Skeletal muscle tissue (tissue), 4 donors: ENCODE results near the gene PLPPR2. TPM values are rescaled to one million over a fixed set of nuclear protein-coding genes. Genes with fewer than 3 reads are reported as not detected.
"Not testable (repeated sequence)": the region's sequence is repeated elsewhere in the genome, so short reads cannot be mapped to it uniquely, and the experiment has no call there.

Source experiments
- H3K27ac ChIP-seq: one replicate; pipeline ENCODE4 v1.7.0; 2013; ENCODE audit warnings: mild to moderate bottlenecking, low read depth, low read length, inconsistent platforms
- H3K27me3 ChIP-seq, 3 donors: one replicate each; pipeline ENCODE4 v1.7.0; 2013; ENCODE audit warnings: low read length in 3 of 3; ENCODE audit not compliant: control insufficient read depth in 3 of 3, insufficient read depth in 3 of 3
- H3K36me3 ChIP-seq, 3 donors: one replicate each; pipeline ENCODE4 v1.7.0; 2013; ENCODE audit warnings: low read length in 3 of 3; ENCODE audit not compliant: control insufficient read depth in 3 of 3, insufficient read depth in 3 of 3
- H3K4me1 ChIP-seq, 3 donors: one replicate each; pipeline ENCODE4 v1.7.0; 2013; ENCODE audit warnings: low read length in 3 of 3, mild to moderate bottlenecking in 3 of 3; ENCODE audit not compliant: control insufficient read depth in 3 of 3, insufficient read depth in 3 of 3
- H3K4me3 ChIP-seq, 3 donors: one replicate each; pipeline ENCODE4 v1.7.0; 2013; ENCODE audit warnings: low read length in 3 of 3
- H3K9ac ChIP-seq, 3 donors: one replicate each; pipeline ENCODE4 v1.7.0; 2013; ENCODE audit warnings: low read length in 3 of 3, mild to moderate bottlenecking in 3 of 3, moderate library complexity in 2 of 3, low read depth in 1 of 3
- H3K9me3 ChIP-seq, 3 donors: one replicate each; pipeline ENCODE4 v1.7.0; 2013; ENCODE audit warnings: low read length in 3 of 3; ENCODE audit not compliant: control insufficient read depth in 3 of 3
- total RNA-seq: library from RNA; depleted of rRNA; stranded (reverse); fragments of >200 nt; gene quantifications from one replicate; pipeline ENCODE4 v1.2.3, GENCODE V29; 2014
- donor health status: Osteomylitis.

PLPPR2 gene, protein sequence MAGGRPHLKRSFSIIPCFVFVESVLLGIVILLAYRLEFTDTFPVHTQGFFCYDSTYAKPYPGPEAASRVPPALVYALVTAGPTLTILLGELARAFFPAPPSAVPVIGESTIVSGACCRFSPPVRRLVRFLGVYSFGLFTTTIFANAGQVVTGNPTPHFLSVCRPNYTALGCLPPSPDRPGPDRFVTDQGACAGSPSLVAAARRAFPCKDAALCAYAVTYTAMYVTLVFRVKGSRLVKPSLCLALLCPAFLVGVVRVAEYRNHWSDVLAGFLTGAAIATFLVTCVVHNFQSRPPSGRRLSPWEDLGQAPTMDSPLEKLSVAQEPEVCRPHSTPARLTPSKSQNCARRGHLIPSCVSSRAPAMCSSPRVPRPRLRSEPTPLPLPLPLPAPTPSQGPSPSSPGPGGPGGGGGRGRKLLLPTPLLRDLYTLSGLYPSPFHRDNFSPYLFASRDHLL
- 4.7 TPM for total RNA-seq

GRCh38 chr19:11355160-11356073, at the start of gene PLPPR2:
PLPPR2 (plus strand) TSS chr19:11355432; CDS start chr19:11357674, 2,242 bp downstream.
- Histone ChIP-seq H3K4me3 (peak within 1 kb of the TSS; percentile 83 to 85 (median 84)), H3K4me1 (peaks cover 7 to 13% (median 9%) of the 10 kb centered on the region in 3 donors), H3K9ac (peak within 1 kb of the TSS; percentile 69 to 86 (median 77)), H3K27ac (no peak within 1 kb of the TSS), H3K9me3 (no peaks in the 10 kb centered on the region), H3K36me3 (peaks cover 0 to 10% (median 7%) of the 10 kb centered on the region in 3 donors), H3K27me3 (peaks cover 0 to 4% (median 0%) of the 10 kb centered on the region in 3 donors)

DNA sequence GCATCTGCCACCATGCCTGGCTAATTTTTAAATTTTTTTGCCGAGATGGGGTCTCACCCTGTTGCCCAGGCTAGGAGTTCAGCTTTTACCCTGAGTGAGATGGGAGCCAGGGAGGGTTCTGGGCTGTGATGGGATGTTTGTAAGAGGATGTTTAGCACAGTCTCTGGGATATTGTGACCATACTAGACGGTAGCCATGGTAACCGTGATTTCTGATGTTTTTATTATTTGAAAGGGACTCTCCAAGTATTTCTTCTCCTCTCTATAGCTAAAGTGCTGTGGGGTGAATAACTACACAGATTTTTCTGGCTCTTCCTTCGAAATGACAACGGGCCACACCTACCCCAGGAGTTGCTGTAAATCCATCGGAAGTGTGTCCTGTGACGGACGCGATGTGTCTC, 48.9 kb upstream of the PLPPR2 start:
- Histone ChIP-seq H3K36me3 (no peaks in the 10 kb centered on the region), H3K4me1 (no peaks in the 10 kb centered on the region), H3K9me3 (no peaks in the 10 kb centered on the region), H3K27ac (no peak overlapping the region), H3K9ac (no peak overlapping the region), H3K27me3 (peaks cover 0 to 9% (median 5%) of the 10 kb centered on the region in 3 donors), H3K4me3 (no peak overlapping the region)

GRCh38 chr19:11320278-11320995, 34.8 kb upstream of the PLPPR2 start:
- H3K9ac ChIP-seq, H3K27ac ChIP-seq, H3K4me3 ChIP-seq, H3K36me3 ChIP-seq, H3K9me3 ChIP-seq, H3K27me3 ChIP-seq: not testable (repeated sequence)
- peaks cover 7 to 12% (median 11%) of the 10 kb centered on the region in 3 donors for H3K4me1 ChIP-seq

DNA sequence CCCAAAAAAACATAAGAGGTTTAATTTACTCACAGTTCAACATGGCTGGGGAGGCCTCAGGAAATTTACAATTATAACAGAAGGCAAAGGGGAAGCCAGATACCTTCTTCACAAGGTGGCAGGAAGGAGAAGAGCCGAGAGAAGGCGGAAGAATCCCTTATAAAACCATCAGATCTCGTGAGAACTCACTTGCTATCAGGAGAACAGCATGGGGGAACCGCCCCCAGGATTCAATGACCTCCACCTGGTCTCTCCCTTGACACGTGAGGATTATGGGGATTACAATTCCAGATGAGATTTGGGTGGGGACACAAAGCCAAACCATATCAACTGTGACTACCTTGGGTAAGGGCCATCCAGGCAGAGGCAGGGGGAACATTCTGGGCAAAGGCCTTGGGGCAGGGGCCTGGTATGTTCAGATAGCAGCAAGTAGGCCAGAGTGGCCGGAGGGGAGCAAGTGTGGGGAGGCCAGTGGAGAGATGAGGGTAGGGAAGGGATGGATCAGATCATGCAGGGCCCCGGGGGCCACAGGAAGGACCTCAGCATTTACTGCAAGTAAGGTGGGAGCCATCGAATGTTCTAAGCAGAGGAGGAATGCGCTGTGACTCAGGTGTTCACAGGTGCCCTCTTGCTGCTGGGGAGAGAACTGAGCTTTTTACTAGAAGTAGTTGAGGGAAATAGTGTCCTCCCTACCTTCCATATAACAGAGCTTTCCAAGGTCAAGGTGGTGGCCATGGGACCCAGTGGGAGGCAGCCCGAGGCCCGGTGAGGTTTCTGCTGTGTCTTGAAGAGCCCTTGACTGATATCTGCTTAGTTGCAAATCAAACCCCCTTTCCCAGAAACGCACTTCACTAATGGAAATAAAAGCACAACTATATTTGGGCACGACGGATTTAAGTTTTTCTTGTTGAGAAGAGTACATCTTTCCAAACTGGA, 33.8 kb upstream of the PLPPR2 start:
- Histone ChIP-seq H3K36me3 (peaks cover under 1 to 6% (median 3%) of the 10 kb centered on the region in 3 donors), H3K27me3 (peaks cover 0 to 4% (median 2%) of the 10 kb centered on the region in 3 donors), H3K9me3 (no peaks in the 10 kb centered on the region), H3K9ac (no peak overlapping the region), H3K4me3 (no peak overlapping the region), H3K27ac (no peak overlapping the region), H3K4me1 (peaks cover 7 to 12% (median 11%) of the 10 kb centered on the region in 3 donors)

DNA sequence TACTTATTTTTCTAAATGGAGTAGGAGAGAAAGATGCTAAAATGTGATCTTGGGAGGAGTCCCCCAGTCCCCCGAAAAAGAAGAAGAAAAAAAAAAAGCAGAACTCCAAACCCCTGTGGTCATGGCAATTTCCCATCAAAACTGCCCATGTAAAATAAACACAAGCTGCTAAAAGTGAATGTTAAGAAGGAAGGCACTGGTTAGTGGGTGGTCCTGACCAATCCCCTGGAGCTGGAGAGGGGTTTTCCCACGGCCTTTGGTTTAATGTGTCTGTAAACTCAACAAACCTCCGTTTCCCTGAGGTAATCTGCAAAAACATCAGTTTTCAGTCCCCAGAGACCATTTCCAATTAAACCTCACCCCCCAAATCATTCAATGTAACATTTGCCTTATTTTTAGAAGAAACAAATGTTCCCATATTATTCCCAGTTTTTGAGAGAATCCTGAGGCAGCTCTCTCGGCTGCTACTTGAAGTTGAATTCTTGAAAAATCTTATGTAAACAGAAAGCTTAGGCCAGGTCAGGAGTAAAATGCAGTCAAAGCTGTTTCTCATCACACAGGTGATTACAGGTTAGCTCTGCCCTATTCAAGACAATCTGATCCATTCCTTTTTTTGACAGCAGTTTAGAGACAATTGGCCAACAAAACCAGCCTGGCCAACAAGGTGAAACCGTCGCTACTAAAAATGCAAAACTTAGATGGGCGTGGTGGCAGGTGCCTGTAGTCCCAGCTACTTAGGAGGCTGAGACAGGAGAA, 32.8 kb upstream of the PLPPR2 start:
- H3K36me3 ChIP-seq: peaks cover 6 to 10% (median 9%) of the 10 kb centered on the region in 3 donors
- H3K9ac ChIP-seq: peak overlapping the region in 1 of 3 donors; percentile 6
- H3K4me1 ChIP-seq: peaks cover 7 to 12% (median 11%) of the 10 kb centered on the region in 3 donors
- H3K9me3 ChIP-seq: no peaks in the 10 kb centered on the region
- peak overlapping the region; percentile 11 for H3K27ac ChIP-seq
- no peak overlapping the region for H3K4me3 ChIP-seq
- peaks cover 0 to 2% (median 0%) of the 10 kb centered on the region in 3 donors for H3K27me3 ChIP-seq

DNA sequence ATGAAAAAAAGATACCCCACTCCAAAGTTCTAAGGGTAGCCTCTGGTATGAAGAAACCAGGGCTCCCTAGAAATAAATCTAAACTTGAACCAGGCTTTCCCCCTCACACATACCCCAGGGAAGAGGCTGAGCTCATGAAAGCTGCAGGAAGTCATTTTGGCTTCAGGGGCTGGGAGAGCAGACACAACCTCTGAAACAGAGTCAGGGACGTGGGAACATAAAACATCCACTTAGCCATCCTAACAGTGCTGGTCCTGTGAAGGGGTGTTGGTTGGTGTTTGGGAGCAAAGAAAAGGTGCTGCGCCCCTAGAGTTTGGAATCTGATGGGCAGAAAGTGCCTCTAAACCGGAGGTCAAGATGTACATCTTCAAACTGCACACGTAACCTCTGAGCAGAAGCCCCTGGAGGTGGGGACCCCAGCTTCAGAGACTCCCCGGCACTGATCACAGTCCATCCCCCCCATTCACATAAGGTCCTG, 31.6 kb upstream of the PLPPR2 start:
- H3K9ac ChIP-seq: no peak overlapping the region
- peaks cover 7 to 12% (median 11%) of the 10 kb centered on the region in 3 donors for H3K4me1 ChIP-seq

DNA sequence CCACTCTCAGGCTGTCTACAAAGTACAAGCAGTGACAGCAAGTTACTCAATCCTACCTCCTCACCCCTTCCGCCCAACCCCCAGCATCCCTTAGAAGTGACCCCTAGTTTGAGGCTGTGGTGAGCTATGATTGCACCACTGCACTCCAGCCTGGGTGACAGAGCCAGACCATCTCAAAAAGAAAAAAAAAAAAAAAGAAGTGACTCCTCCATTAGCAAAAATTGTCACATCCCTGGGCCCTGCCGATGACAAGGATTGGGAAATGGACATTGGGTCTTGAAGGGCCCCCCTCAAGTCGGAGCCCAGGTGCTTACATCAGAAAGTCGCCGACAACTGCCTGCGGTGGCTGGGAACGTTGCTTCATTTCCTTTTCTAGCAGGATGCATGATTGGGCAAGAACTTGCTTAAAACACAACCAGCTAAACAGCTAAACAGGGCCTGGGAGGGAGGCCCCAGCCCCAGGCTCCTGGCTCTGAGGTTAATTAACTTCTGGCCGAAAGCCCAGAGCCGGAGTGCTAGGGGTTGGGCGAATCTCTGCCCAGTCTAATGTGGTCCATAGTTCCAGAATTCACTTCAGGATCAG, 31.1 kb upstream of the PLPPR2 start:
- Histone ChIP-seq H3K27me3 (peaks cover 0 to 2% (median 0%) of the 10 kb centered on the region in 3 donors), H3K27ac (peak overlapping the region; percentile 60), H3K36me3 (peaks cover 6 to 10% (median 9%) of the 10 kb centered on the region in 3 donors), H3K9ac (no peak overlapping the region), H3K9me3 (no peaks in the 10 kb centered on the region), H3K4me3 (no peak overlapping the region), H3K4me1 (peaks cover 7 to 12% (median 11%) of the 10 kb centered on the region in 3 donors)

More for the DNA sequence above, 31.6 kb upstream of the PLPPR2 start:
- Histone ChIP-seq H3K27ac (peak overlapping the region; percentile 60), H3K9me3 (no peaks in the 10 kb centered on the region), H3K27me3 (peaks cover 0 to 2% (median 0%) of the 10 kb centered on the region in 3 donors), H3K36me3 (peaks cover 6 to 10% (median 9%) of the 10 kb centered on the region in 3 donors), H3K4me3 (no peak overlapping the region)

DNA sequence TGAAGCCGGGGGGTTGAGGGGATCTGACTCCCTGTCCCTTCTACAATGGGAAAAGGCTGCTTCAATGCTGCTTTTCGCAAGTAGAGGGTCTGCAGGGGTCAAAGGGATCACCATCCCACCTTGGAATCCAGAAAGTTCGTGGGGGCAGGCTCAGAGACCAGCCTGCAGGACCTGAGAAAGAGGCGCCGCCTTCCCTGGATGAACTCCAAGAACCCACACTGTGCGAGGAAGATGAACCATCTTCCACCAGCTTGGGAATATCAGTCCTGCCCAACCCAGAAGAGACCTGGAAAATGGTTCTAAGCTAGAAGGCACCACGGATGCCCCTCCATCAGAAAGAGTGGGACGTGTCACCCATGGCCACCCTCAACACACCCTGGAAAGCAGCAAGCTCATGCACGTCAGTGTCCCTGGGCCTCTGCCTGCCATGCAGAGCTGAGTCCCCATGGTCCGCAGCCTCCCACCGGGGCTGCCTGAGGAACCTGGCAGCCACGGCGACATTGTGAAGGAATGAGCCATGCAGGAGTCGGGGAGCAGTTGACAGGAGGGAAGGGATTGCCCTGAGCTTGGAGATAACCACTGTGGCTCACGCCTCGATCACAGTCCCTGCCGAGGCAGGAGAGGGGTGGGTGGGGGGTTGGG, 30.4 kb upstream of the PLPPR2 start:
- Histone ChIP-seq H3K36me3 (peaks cover 6 to 10% (median 10%) of the 10 kb centered on the region in 3 donors), H3K4me3 (no peak overlapping the region), H3K9ac (no peak overlapping the region), H3K9me3 (no peaks in the 10 kb centered on the region), H3K27me3 (no peaks in the 10 kb centered on the region), H3K27ac (peak overlapping the region; percentile 54), H3K4me1 (peaks cover 7 to 12% (median 11%) of the 10 kb centered on the region in 3 donors)
